ENCODE results near the gene REX1BD. TPM values are rescaled to one million over a fixed set of nuclear protein-coding genes. Genes with fewer than 3 reads are reported as not detected.

REX1BD gene
- total and polyA plus RNA-seq, 10 of the 15 experiments (the other 5 are each of a cell fraction or from before 2014, with no cell fraction given): 1.1 to 101 (median 35.0) TPM

DNA sequence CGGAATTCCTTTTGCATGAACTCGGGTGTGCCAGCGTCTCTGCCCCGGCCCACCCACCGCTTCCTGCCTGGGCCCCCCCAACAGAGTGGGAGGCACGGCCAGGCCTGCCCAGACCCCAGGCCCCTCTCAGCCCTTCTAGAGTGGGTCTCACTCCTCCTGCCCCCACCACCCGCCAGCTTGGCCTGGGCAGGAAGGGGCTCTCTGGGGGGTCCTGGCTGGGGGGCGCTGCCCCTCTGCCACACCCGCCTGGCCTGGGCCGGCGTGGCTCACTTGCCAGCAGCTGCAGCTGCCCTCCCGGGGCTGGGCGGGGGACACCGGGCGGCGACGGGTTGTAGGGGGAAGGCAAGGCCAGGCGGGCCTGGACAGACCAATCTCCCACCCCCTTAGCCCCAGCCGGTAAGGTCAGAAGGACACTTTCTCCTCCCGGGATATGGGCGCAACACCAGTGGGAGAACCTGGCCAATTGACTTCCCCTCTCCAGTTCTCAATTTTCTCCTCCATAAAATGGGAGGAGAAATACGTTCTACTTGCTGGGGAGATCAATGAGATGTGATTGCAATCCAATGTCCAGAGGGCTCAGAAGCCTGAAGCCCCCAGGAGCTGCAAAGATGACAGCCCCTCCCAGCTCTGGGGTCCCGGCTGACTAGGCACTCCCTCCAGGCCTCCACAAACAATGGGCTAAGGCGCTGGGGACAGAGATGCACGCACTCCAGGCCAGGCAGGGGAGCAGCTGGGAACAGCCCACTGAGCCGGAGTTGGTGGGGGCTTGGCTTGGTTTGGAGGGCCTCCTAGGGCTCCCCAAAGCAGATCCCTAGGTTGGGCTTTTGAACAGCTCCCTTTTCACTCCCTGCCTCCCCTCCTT is 15.6 kb downstream of the REX1BD start:
- Histone ChIP-seq H3K79me2 (ENCODE audit: control insufficient read depth, insufficient read depth, low read length) (no peaks in the 10 kb centered on the region), H3K27me3 (replicated peaks in 1 of 2; ENCODE audit: control insufficient read depth in 2 of 2, insufficient read depth in 2 of 2, low read length in 1 of 2) (peaks cover 14 to 20% of the 10 kb centered on the region in 2 experiments), H3K9me3 (replicated peaks; ENCODE audit: control insufficient read depth, insufficient read depth, low read length) (no peaks in the 10 kb centered on the region), H3K4me3 (no peak overlapping the region), H3K36me3 (ENCODE audit: control insufficient read depth in 2 of 2, insufficient read depth in 2 of 2, low read length in 1 of 2) (no peaks in the 10 kb centered on the region), H3K4me2 (ENCODE audit: control insufficient read depth, insufficient read depth) (no peak overlapping the region), H3K9ac (ENCODE audit: control insufficient read depth, insufficient read depth, low read length) (no peak overlapping the region), H4K20me1 (ENCODE audit: control insufficient read depth, insufficient read depth) (no peaks in the 10 kb centered on the region; the same call in none of the 2 replicates), H2AFZ (ENCODE audit: control insufficient read depth, low read depth, low read length) (no peak overlapping the region), H3K4me1 (ENCODE audit: control insufficient read depth, insufficient read depth, low read length) (no peaks in the 10 kb centered on the region), H3K27ac (ENCODE audit: control insufficient read depth, insufficient read depth) (no peak overlapping the region)
- ChIA-PET RAD21 (ENCODE audit: unreplicated experiment) (no interaction called here), SMC1A (ENCODE audit: uncharacterized antibody, unreplicated experiment) (no interaction called here), CTCF (no interaction called here), POLR2A (no interaction called here)
- intact Hi-C loops (cut with micrococcal nuclease; ENCODE audit: unreplicated experiment) (no loop called here), in situ Hi-C loops (cut with MboI) (no loop called here)
- DNase-seq (ENCODE audit: low read depth, low spot score): no peak
- WGBS (ENCODE audit: insufficient coverage, insufficient replicate concordance, low lambda C conversion rate, missing lambda C conversion rate): 14% methylated on average over 18 of the region's 26 CpGs
- no TSS peak for BruUV-seq (replicated peaks)
- TF ChIP-seq STAT3 (IDR thresholded peaks at IDR 0.05; ENCODE audit: low read depth, low read length): no peak
- TF ChIP-seq ZBTB40 (IDR thresholded peaks at IDR 0.05; ENCODE audit: borderline replicate concordance): no peak
- no peak for TF ChIP-seq SREBF1 (IDR thresholded peaks at IDR 0.05; ENCODE audit: low read length)
- TF ChIP-seq ZSCAN29 (IDR thresholded peaks at IDR 0.05): no peak
- no peak for TF ChIP-seq KLF5 (IDR thresholded peaks at IDR 0.05; ENCODE audit: partially characterized antibody)
- no peak for TF ChIP-seq MEF2B (IDR thresholded peaks at IDR 0.05; ENCODE audit: partially characterized antibody, poor library complexity, severe bottlenecking)
- no peak for TF ChIP-seq SMAD5 (IDR thresholded peaks at IDR 0.05; ENCODE audit: low read depth)
- TF ChIP-seq SMARCA5 (IDR thresholded peaks at IDR 0.05): no peak
- TF ChIP-seq RAD51 (IDR thresholded peaks at IDR 0.05): no peak
- TF ChIP-seq JUND (IDR thresholded peaks at IDR 0.05; ENCODE audit: low read depth, low read length): no peak
- TF ChIP-seq MLLT1 (IDR thresholded peaks at IDR 0.05): no peak
- TF ChIP-seq PKNOX1 (IDR thresholded peaks at IDR 0.05): no peak
- no peak for TF ChIP-seq IKZF2 (IDR thresholded peaks at IDR 0.05)
- TF ChIP-seq, protein P1, sequence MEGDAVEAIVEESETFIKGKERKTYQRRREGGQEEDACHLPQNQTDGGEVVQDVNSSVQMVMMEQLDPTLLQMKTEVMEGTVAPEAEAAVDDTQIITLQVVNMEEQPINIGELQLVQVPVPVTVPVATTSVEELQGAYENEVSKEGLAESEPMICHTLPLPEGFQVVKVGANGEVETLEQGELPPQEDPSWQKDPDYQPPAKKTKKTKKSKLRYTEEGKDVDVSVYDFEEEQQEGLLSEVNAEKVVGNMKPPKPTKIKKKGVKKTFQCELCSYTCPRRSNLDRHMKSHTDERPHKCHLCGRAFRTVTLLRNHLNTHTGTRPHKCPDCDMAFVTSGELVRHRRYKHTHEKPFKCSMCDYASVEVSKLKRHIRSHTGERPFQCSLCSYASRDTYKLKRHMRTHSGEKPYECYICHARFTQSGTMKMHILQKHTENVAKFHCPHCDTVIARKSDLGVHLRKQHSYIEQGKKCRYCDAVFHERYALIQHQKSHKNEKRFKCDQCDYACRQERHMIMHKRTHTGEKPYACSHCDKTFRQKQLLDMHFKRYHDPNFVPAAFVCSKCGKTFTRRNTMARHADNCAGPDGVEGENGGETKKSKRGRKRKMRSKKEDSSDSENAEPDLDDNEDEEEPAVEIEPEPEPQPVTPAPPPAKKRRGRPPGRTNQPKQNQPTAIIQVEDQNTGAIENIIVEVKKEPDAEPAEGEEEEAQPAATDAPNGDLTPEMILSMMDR (IDR thresholded peaks at IDR 0.05 in 2 of 3, conservative IDR thresholded peaks at IDR 0.05 in 1 of 3; ENCODE audit: control insufficient read depth in 2 of 3, extremely low read depth in 1 of 3, insufficient read depth in 1 of 3, low read depth in 3 of 3, low read length in 3 of 3): no peak
- TF ChIP-seq SREBF2 (IDR thresholded peaks at IDR 0.05; ENCODE audit: low read length): no peak
- TF ChIP-seq ASH2L (IDR thresholded peaks at IDR 0.05; ENCODE audit: borderline replicate concordance, low read depth): no peak
- no peak for FAIRE-seq
- no peak for ATAC-seq

All from GM12878 (cell line).